HG02623 (cell line): ENCODE data around the gene RAB39A.
"Not testable (repeated sequence)": the region's sequence is repeated elsewhere in the genome, so short reads cannot be mapped to it uniquely, and the experiment has no call there.

Source experiments
- ATAC-seq: cut with Tn5 transposase; IDR thresholded peaks from one replicate; pipeline ENCODE4 v1.9.1; 2021; ENCODE audit warnings: moderate library complexity; ENCODE audit not compliant: unreplicated experiment

The RAB39A gene

GRCh38 chr11:107928046-107928766 lies at the start of gene RAB39A:
Gene RAB39A (plus strand): TSS chr11:107928448. CDS start chr11:107928569, 121 bp downstream.
- ATAC-seq, result peak; percentile 95

- ATAC-seq, result not testable (repeated sequence)
These were observed 46.8 kb upstream of the RAB39A start for GRCh38 chr11:107881471-107881870.

DNA sequence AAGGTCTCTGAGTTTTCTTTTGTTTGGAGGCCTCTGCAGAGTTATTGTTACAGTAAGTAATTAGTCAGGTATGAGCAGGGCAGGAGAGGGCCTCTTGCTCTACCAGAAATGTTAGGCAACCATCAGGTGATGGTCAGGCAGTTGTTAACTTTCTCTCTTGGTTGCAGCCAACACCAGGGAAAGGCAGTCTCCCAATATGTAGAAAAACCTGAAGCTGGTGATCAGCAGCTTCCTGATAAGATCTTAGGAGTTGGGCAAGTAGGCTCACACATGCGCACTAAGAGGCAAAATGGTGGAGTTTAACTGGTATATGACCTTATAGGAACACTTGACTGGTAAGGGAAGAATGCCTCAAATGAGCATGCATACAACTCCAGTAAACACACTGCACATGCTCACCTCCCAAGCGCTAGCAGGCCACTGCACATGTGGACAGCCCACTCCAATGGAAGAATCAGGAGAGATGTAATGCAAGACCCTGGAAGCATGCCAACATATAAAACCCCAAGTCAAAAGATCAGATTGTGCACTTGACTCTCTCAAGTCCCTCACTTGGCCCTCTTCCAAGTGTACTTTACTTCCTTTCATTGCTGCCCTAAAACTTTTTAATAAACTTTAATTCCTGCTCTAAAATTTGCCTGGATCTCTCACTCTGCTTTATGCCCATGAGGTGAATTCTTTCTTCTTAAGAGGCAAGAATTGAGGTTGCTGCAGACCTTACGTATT lies 46.0 kb upstream of the RAB39A start:
- ATAC-seq, result no peak

- peak; percentile 67 for ATAC-seq
These were observed 30.0 kb upstream of the RAB39A start for GRCh38 chr11:107898270-107898669.

- ATAC-seq, result no peak
These were observed 20.0 kb upstream of the RAB39A start for GRCh38 chr11:107908211-107908610.

GRCh38 chr11:107912415-107912814 lies 15.8 kb upstream of the RAB39A start:
- ATAC-seq, result not testable (repeated sequence)

- ATAC-seq, result no peak
These were observed 13.0 kb upstream of the RAB39A start for GRCh38 chr11:107915229-107915628.

- ATAC-seq, result no peak
These were observed 11.5 kb upstream of the RAB39A start for GRCh38 chr11:107916671-107917241.

DNA sequence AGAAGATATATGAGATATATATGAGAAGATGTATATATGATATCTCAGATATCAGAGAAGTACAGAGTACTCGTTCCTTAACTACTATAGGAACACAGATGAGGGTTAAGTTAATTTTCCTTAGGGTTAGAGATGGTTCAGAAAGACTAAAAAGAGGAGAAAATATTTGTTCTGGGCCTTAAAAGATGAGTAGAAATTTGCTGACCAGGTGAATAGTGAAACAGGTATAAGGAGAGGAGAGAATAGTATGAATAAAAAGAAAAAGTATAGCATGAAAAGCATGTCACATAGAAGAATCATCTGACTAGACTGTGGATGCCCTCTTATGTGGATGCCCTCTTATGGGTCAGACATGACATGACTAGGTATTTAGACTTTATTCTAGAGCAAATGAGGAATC lies 6.3 kb upstream of the RAB39A start:
- ATAC-seq, result no peak

GRCh38 chr11:107923519-107923918 lies 4.7 kb upstream of the RAB39A start:
- ATAC-seq, result not testable (repeated sequence)

DNA sequence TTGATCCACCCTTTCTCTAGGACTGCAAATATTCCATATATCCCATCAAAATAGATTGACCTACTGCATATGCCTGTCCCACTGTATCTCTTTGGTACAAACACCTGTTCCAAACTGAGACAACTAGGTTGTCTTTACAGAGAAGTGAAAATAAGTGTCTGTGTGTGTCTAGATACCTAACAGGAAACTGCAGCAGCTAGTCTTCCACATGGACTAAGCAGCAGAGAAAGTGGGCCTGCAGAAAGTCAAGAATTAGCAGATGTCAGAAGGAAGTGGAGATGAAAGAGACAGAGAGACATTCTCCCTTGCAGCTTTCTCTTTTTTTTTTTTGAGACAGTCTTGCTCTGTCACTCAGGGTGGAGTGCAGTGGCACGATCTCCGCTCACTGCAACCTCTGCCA lies 3.9 kb upstream of the RAB39A start:
- ATAC-seq, result no peak

GRCh38 chr11:107927559-107927958 lies 689 bp upstream of the RAB39A start:
- ATAC-seq, result no peak

DNA sequence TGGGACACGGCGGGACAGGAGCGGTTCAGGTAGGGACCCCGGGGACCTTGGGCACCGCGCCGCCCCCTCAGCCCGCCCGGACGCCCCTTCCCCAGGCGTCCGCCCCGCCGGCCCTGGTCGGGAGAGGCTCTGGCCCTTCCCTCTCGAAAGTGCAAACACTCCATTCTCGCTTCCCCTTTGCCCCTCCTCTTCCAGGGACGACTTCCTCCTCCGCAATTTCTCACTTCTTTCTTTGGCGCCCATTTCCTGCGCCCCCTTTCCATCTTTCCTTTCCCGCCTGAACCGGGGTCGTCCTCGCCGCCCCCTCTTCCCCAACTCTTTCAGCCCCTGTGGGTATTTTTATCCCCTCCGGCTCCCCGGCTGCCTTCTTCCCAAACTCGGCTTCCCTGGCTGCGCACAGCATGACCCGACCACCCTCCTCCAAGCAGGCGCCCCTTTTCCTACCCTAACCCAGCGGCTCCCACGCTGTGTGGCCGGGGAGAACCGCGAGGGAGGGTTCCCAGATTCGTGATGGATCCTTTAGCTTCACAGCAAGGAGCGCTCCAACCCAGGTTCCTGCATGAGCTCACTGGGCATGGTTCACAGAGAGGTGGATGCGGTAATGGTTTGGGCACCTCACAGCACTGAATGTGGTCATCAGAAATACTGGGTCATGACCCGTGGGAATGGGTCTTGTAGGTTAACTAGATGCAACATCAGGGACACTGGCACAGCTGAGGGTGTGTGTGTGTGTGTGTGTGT lies 689 bp downstream of the RAB39A start:
- ATAC-seq, result peak; percentile 6

- no peak for ATAC-seq
These were observed 1.5 kb downstream of the RAB39A start for GRCh38 chr11:107929611-107930200.

DNA sequence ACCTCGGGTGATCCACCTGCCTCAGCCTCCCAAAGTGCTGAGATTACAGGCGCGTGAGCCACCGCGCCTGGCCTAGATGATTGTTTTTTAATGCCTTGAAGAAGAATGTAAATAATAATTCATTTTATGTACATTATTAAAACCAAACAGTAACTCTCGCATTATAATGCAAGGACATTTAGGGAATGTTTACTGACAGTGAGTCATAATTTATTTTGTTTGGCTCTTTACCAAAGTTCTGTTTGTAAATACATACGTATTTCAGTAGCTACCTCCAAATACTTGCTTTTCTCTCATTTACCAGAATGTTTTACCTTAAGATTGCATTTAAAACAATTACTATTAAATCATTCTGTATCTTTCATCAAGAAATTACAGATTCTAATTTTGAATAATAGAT lies 3.0 kb downstream of the RAB39A start:
- ATAC-seq, result no peak

GRCh38 chr11:107947904-107948303 lies 19.7 kb downstream of the RAB39A start:
- no peak for ATAC-seq

GRCh38 chr11:107948328-107948727 lies 20.1 kb downstream of the RAB39A start:
- ATAC-seq, result not testable (repeated sequence)

DNA sequence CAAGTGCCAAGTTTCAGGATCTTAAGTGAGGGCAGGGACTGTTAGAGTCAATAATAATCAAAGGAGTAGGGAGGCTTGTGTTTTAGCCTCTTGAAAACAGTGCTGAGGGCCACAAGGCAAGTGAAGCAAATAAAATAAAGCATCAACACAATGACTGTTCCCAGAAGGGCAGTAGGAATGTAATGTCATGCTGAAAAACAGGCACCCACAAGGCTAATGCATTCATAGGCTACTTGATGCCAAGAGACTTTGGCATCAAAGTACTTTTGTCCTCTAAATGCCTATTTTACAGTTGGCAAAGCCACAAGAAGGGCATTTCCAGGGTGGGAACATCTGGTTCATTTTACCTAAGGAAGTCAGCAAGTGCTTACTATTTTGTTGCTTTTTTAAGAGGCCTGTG lies 22.9 kb downstream of the RAB39A start:
- no peak for ATAC-seq

DNA sequence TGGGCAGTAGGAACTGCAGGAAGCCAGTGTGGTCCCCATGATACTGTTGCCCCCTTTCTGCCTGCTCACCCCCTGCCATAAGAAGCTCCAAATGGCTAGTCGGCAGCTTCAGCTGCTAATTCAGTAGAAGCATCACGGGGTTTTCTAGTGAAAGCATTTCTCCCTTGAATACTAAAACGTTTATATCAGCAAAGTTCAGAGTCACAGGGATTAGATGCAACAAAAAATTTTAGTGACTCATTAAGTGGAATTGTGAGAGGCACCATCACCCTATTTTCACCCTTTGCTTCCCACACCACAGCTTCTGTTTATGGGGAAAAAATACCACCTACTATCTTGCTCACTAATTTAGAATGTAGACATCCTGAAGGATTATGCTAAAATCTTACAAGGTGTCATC lies 25.2 kb downstream of the RAB39A start:
- no peak for ATAC-seq

DNA sequence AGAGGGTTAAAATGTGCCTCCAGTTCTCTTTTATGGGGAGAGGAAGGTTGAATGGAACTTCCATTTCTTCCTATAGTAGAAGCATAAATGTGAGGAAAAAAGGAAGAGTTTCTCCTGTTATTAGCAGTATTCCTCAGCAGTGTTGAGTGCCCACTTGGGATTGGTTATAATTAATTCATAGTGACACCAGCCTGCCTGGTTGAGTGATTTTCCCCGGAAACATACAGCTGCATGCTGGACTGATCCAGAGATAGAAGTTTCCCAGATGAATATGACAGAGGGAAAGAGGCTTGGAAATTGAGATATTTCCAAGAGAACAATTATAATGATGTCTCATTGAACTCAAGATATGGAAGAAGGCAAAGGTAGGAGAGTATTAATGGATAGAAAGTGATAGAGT lies 28.3 kb downstream of the RAB39A start:
- ATAC-seq, result no peak

DNA sequence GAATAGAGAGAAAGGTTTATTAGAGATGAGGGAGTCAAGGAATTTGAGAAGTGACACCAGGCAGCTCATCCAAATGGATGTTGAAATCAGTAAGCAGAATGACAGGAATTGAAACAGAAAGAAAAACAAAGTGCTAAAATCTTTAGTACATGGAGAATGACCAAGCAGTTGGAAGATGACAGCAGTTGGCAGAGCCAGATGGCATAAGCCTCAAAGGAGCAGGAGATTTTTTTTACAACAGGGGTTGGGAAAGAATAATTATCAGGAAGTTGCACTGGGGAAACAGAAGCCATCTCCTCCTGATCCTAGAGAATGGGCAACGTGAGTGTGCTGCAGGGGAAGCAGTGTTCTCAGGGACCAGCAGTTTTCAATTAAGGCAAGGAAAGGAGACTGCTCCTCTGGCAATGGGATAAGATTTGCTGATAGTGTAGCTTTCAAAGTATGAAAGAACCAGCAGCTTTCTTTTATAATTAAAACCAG lies 28.9 kb downstream of the RAB39A start:
- ATAC-seq, result no peak
